ENCODE data around the gene SPPL3. TPM values are rescaled to one million over a fixed set of nuclear protein-coding genes. Genes with fewer than 3 reads are reported as not detected.

SPPL3 gene
- total RNA-seq, 1 experiment from 2014 or later: 18.8 TPM

GRCh38 chr12:120939523-120939922, 35.4 kb upstream of the SPPL3 start:
- H3K79me2 ChIP-seq (ENCODE audit: low read length): no peaks in the 10 kb centered on the region
- ChIA-PET CTCF (interaction anchor here (0.5 to 0.6 kb wide), 2 partner anchors 10 to 30 kb away, joined by 3 to 6 read pairs; no protein-coding TSS in a partner anchor), POLR2A (ENCODE audit: unreplicated experiment) (interaction anchor here (0.6 kb wide), 2 partner anchors 14 to 887 kb away, joined by 4 to 11 read pairs; no protein-coding TSS in a partner anchor)
- intact Hi-C loops (cut with micrococcal nuclease): no loop called here
- H3K27me3 ChIP-seq (ENCODE audit: low read length): no peaks in the 10 kb centered on the region
- no peak overlapping the region for H3K9ac ChIP-seq (ENCODE audit: low read length)
- H3K27ac ChIP-seq (ENCODE audit: low read length): no peak overlapping the region
- BruUV-seq (replicated peaks): no TSS peak
- H2AFZ ChIP-seq (ENCODE audit: low read length): no peak overlapping the region
- H3K9me2 ChIP-seq (replicated peaks; ENCODE audit: low read length): no peaks in the 10 kb centered on the region
- DNase-seq (no peak), ATAC-seq (no peak)
- no peak for TF ChIP-seq EZH2phosphoT487 (IDR thresholded peaks at IDR 0.05; ENCODE audit: borderline replicate concordance, low read length)
- TF ChIP-seq CTCF (conservative IDR thresholded peaks at IDR 0.05; ENCODE audit: low read depth, low read length): no peak
- no peaks in the 10 kb centered on the region for H3F3A ChIP-seq (ENCODE audit: low read length, unreplicated experiment)
- H3K36me3 ChIP-seq (ENCODE audit: low read depth, low read length): no peaks in the 10 kb centered on the region
- H4K20me1 ChIP-seq (ENCODE audit: low read length): no peaks in the 10 kb centered on the region
- H3K9me3 ChIP-seq (ENCODE audit: low read length): no peaks in the 10 kb centered on the region
- no peaks in the 10 kb centered on the region for H3K4me1 ChIP-seq (ENCODE audit: insufficient read depth, low read length)
- no peak overlapping the region for H3K4me3 ChIP-seq (ENCODE audit: low read length)
- no peak overlapping the region for H3K4me2 ChIP-seq (ENCODE audit: low read length)

GRCh38 chr12:120938496-120938895, 34.3 kb upstream of the SPPL3 start:
- Histone ChIP-seq H2AFZ (ENCODE audit: low read length) (no peak overlapping the region), H3K79me2 (ENCODE audit: low read length) (no peaks in the 10 kb centered on the region), H3K27me3 (ENCODE audit: low read length) (no peaks in the 10 kb centered on the region), H3K4me3 (ENCODE audit: low read length) (no peak overlapping the region), H3K9me2 (replicated peaks; ENCODE audit: low read length) (no peaks in the 10 kb centered on the region), H3K27ac (ENCODE audit: low read length) (no peak overlapping the region), H3F3A (ENCODE audit: low read length, unreplicated experiment) (no peaks in the 10 kb centered on the region), H3K36me3 (ENCODE audit: low read depth, low read length) (no peaks in the 10 kb centered on the region), H3K9me3 (ENCODE audit: low read length) (no peaks in the 10 kb centered on the region), H4K20me1 (ENCODE audit: low read length) (no peaks in the 10 kb centered on the region), H3K9ac (ENCODE audit: low read length) (no peak overlapping the region), H3K4me2 (ENCODE audit: low read length) (no peak overlapping the region), H3K4me1 (ENCODE audit: insufficient read depth, low read length) (no peaks in the 10 kb centered on the region)
- ChIA-PET CTCF (no interaction called here), POLR2A (ENCODE audit: unreplicated experiment) (interaction anchor here (0.6 kb wide), 1 partner anchor 363 kb away, joined by 4 read pairs; no protein-coding TSS in a partner anchor)
- intact Hi-C loops (cut with micrococcal nuclease): no loop called here
- no TSS peak for BruUV-seq (replicated peaks)
- TF ChIP-seq EZH2 (IDR thresholded peaks at IDR 0.05; ENCODE audit: low read length, unreplicated experiment) (no peak), EZH2phosphoT487 (IDR thresholded peaks at IDR 0.05; ENCODE audit: borderline replicate concordance, low read length) (no peak), CTCF (conservative IDR thresholded peaks at IDR 0.05; ENCODE audit: low read depth, low read length) (no peak)
- ATAC-seq (no peak), DNase-seq (no peak)

GRCh38 chr12:120936197-120936596, 32.0 kb upstream of the SPPL3 start:
- no peaks in the 10 kb centered on the region for H3K79me2 ChIP-seq (ENCODE audit: low read length)
- no peaks in the 10 kb centered on the region for H3K9me2 ChIP-seq (replicated peaks; ENCODE audit: low read length)
- ChIA-PET CTCF (no interaction called here), POLR2A (ENCODE audit: unreplicated experiment) (no interaction called here)
- H3K4me3 ChIP-seq (ENCODE audit: low read length): no peak overlapping the region
- no peak for TF ChIP-seq EZH2phosphoT487 (IDR thresholded peaks at IDR 0.05; ENCODE audit: borderline replicate concordance, low read length)
- no peaks in the 10 kb centered on the region for H3K4me1 ChIP-seq (ENCODE audit: insufficient read depth, low read length)
- no peak overlapping the region for H3K9ac ChIP-seq (ENCODE audit: low read length)
- intact Hi-C loops (cut with micrococcal nuclease): no loop called here
- H3F3A ChIP-seq (ENCODE audit: low read length, unreplicated experiment): no peaks in the 10 kb centered on the region
- no peaks in the 10 kb centered on the region for H3K9me3 ChIP-seq (ENCODE audit: low read length)
- H4K20me1 ChIP-seq (ENCODE audit: low read length): no peaks in the 10 kb centered on the region
- no peak for DNase-seq
- H3K27ac ChIP-seq (ENCODE audit: low read length): no peak overlapping the region
- H3K4me2 ChIP-seq (ENCODE audit: low read length): no peak overlapping the region
- BruUV-seq (replicated peaks): no TSS peak
- H3K27me3 ChIP-seq (ENCODE audit: low read length): no peaks in the 10 kb centered on the region
- no peak for ATAC-seq
- H3K36me3 ChIP-seq (ENCODE audit: low read depth, low read length): no peaks in the 10 kb centered on the region
- no peak overlapping the region for H2AFZ ChIP-seq (ENCODE audit: low read length)

Data from PC-3 (cell line).